H1 (cell line): Measurements from ENCODE around the gene KRTAP12-2. TPM values are rescaled to one million over a fixed set of nuclear protein-coding genes. Genes with fewer than 3 reads are reported as not detected.

Experiments used
- BCL11A ChIP-seq, 2 experiments: IDR thresholded peaks; one replicate each; pipeline ENCODE4 v1.6.1; 2011; ENCODE audit warnings: low read depth in 2 of 2, low read length in 2 of 2, mild to moderate bottlenecking in 2 of 2
- CTBP2 ChIP-seq: IDR thresholded peaks from 2 replicates; pipeline ENCODE4 v1.7.0; 2011; ENCODE audit warnings: borderline replicate concordance, mild to moderate bottlenecking, moderate library complexity, mixed read lengths, low read length; ENCODE audit not compliant: insufficient read depth, insufficient read length
- HDAC6 ChIP-seq: IDR thresholded peaks from one replicate; pipeline ENCODE4 v1.7.1; 2012; ENCODE audit warnings: low read depth, mild to moderate bottlenecking, inconsistent platforms, low read length, moderate library complexity
- PHF8 ChIP-seq: fragments of 200-600 bp; sonication (generic); conservative IDR thresholded peaks from 2 replicates; pipeline ENCODE4 v1.7.1; 2012; ENCODE audit warnings: low read depth, mild to moderate bottlenecking, inconsistent platforms, low read length, moderate library complexity
- RFX5 ChIP-seq: IDR thresholded peaks from 2 replicates; pipeline ENCODE4 v1.6.1; 2011; ENCODE audit warnings: low read depth, low read length, improper control_type of control experiment, borderline replicate concordance
- SUZ12 ChIP-seq: fragments of 200-600 bp; sonication (generic); IDR thresholded peaks from 2 replicates; pipeline ENCODE4 v1.6.1; 2012; ENCODE audit warnings: mild to moderate bottlenecking, inconsistent platforms, low read length, moderate library complexity, mixed read lengths
- TEAD4 ChIP-seq: IDR thresholded peaks from 2 replicates; pipeline ENCODE4 v1.6.1; 2012; ENCODE audit warnings: low read depth, low read length, inconsistent platforms, mixed read lengths
- polyA plus RNA-seq, 7 experiments: library from polyadenylated mRNA; depleted of rRNA in 3 of 7; stranded (reverse) in 5 of 7; unstranded in 2 of 7; fragments of >200 nt in 5 of 7; fragments of 200-250 nt in 2 of 7; gene quantifications; 1 replicate in 5 of 7; 2 replicates in 1 of 7; 4 replicates in 1 of 7; pipeline versions ENCODE4 v1.2.1 to v1.2.3, GENCODE V29; 2011 to 2013; ENCODE audit warnings: missing spikeins in 2 of 7, mixed read lengths in 2 of 7
- total RNA-seq: library from RNA; stranded (reverse); fragmentation: NEBNext Ultra II Directional; extraction: Animal tissue kit (Norgen Biotek cat#: 25700); gene quantifications from 2 replicates; pipeline ENCODE4 v1.2.1, GENCODE V29; 2021
- TF ChIP-seq, protein P1 (sequence below): fragments of 300-600 bp; sonication (generic); IDR thresholded peaks from 2 replicates; pipeline ENCODE4 v1.7.1; 2012; ENCODE audit warnings: low read length, moderate library complexity, mild to moderate bottlenecking, inconsistent platforms; ENCODE audit not compliant: insufficient replicate concordance
- TF ChIP-seq, protein P2 (sequence below): IDR thresholded peaks from 2 replicates; pipeline ENCODE4 v1.6.1; 2012; ENCODE audit warnings: inconsistent platforms

The KRTAP12-2 gene
- total and polyA plus RNA-seq, 2 of the 8 experiments (the other 6 are each of a cell fraction or from before 2014, with no cell fraction given): 0.50 TPM; not detected in 1

DNA sequence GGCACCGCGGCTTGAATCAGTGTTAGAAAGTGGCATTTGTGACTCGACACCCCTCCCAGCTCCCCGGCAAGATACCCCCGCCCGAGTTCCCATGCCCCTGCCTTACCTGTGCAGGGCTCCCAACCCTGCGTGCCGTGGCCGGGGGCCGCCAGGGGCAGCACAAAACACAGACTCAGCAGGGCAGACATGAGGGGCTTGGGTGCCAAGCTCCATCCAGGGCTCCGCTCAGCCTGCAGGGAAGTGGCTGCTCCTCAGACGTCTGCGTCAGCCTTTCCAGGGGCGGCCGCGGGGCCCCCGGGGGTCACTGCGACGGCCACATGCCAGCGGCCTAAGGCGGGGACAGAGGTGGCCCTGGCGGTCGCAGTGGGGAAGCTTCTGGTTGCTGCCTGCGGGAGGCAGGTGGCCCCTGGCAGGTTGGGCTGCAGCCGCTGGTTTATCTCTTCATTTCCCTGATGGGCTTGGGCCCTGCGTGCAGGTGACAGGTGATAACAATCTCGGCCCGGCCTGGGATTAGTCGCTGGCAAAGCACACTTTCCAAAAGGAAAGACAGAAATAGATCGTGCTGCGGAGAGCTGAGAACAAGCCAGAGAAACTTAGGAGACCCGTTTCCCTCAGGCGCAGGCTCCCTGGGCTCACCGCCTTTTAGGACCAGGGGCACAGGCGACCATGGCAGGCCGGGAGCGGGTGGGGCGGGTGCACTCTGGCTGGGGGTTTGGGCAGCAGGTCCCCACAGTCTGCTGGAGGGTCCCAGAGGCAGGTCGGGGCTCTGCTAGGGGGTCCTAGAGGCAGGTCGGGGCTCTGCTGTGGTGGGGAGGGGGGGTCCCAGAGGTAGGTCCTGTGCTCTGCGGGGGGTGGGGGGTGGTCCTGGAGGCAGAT is 44.8 kb upstream of the KRTAP12-2 start, which contains the start of gene TSPEAR (continued):
- TF ChIP-seq, protein P1, sequence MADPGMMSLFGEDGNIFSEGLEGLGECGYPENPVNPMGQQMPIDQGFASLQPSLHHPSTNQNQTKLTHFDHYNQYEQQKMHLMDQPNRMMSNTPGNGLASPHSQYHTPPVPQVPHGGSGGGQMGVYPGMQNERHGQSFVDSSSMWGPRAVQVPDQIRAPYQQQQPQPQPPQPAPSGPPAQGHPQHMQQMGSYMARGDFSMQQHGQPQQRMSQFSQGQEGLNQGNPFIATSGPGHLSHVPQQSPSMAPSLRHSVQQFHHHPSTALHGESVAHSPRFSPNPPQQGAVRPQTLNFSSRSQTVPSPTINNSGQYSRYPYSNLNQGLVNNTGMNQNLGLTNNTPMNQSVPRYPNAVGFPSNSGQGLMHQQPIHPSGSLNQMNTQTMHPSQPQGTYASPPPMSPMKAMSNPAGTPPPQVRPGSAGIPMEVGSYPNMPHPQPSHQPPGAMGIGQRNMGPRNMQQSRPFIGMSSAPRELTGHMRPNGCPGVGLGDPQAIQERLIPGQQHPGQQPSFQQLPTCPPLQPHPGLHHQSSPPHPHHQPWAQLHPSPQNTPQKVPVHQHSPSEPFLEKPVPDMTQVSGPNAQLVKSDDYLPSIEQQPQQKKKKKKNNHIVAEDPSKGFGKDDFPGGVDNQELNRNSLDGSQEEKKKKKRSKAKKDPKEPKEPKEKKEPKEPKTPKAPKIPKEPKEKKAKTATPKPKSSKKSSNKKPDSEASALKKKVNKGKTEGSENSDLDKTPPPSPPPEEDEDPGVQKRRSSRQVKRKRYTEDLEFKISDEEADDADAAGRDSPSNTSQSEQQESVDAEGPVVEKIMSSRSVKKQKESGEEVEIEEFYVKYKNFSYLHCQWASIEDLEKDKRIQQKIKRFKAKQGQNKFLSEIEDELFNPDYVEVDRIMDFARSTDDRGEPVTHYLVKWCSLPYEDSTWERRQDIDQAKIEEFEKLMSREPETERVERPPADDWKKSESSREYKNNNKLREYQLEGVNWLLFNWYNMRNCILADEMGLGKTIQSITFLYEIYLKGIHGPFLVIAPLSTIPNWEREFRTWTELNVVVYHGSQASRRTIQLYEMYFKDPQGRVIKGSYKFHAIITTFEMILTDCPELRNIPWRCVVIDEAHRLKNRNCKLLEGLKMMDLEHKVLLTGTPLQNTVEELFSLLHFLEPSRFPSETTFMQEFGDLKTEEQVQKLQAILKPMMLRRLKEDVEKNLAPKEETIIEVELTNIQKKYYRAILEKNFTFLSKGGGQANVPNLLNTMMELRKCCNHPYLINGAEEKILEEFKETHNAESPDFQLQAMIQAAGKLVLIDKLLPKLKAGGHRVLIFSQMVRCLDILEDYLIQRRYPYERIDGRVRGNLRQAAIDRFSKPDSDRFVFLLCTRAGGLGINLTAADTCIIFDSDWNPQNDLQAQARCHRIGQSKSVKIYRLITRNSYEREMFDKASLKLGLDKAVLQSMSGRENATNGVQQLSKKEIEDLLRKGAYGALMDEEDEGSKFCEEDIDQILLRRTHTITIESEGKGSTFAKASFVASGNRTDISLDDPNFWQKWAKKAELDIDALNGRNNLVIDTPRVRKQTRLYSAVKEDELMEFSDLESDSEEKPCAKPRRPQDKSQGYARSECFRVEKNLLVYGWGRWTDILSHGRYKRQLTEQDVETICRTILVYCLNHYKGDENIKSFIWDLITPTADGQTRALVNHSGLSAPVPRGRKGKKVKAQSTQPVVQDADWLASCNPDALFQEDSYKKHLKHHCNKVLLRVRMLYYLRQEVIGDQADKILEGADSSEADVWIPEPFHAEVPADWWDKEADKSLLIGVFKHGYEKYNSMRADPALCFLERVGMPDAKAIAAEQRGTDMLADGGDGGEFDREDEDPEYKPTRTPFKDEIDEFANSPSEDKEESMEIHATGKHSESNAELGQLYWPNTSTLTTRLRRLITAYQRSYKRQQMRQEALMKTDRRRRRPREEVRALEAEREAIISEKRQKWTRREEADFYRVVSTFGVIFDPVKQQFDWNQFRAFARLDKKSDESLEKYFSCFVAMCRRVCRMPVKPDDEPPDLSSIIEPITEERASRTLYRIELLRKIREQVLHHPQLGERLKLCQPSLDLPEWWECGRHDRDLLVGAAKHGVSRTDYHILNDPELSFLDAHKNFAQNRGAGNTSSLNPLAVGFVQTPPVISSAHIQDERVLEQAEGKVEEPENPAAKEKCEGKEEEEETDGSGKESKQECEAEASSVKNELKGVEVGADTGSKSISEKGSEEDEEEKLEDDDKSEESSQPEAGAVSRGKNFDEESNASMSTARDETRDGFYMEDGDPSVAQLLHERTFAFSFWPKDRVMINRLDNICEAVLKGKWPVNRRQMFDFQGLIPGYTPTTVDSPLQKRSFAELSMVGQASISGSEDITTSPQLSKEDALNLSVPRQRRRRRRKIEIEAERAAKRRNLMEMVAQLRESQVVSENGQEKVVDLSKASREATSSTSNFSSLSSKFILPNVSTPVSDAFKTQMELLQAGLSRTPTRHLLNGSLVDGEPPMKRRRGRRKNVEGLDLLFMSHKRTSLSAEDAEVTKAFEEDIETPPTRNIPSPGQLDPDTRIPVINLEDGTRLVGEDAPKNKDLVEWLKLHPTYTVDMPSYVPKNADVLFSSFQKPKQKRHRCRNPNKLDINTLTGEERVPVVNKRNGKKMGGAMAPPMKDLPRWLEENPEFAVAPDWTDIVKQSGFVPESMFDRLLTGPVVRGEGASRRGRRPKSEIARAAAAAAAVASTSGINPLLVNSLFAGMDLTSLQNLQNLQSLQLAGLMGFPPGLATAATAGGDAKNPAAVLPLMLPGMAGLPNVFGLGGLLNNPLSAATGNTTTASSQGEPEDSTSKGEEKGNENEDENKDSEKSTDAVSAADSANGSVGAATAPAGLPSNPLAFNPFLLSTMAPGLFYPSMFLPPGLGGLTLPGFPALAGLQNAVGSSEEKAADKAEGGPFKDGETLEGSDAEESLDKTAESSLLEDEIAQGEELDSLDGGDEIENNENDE: no peak
- TF ChIP-seq RFX5 (no peak), PHF8 (no peak), TEAD4 (no peak), HDAC6 (no peak), SUZ12 (peak; percentile 75; the same call in 1 of the 2 replicates), BCL11A (IDR thresholded peaks at IDR 0.05; ENCODE audit: low read depth in 2 of 2, low read length in 2 of 2) (no peak), CTBP2 (no peak)
- TF ChIP-seq, protein P2, sequence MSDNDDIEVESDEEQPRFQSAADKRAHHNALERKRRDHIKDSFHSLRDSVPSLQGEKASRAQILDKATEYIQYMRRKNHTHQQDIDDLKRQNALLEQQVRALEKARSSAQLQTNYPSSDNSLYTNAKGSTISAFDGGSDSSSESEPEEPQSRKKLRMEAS: no peak
